Esophagus squamous epithelium (tissue), 4 donors: ENCODE measurements around the gene DSC3.

Experiments used
- CTCF ChIP-seq, 6 experiments: fragments of 450-650 bp in 4 of 6; fragments of 200-600 bp in 2 of 6; sonication (generic) in 2 of 6; IDR thresholded peaks; one replicate each; pipeline ENCODE4 v1.5.1; 2016 to 2019; ENCODE audit warnings: antibody characterized with exemption in 6 of 6, mild to moderate bottlenecking in 4 of 6, moderate library complexity in 4 of 6
- POLR2A ChIP-seq, 4 donors: fragments of 450-650 bp; IDR thresholded peaks; one replicate each; pipeline ENCODE4 v1.6.1; 2017; ENCODE audit warnings: antibody characterized with exemption in 4 of 4, mild to moderate bottlenecking in 4 of 4, moderate library complexity in 3 of 4

- TF ChIP-seq POLR2A (IDR thresholded peaks at IDR 0.05) = no peak
- no peak for TF ChIP-seq CTCF (IDR thresholded peaks at IDR 0.05)
Observed at GRCh38 chr18:31050635-31051034, 8.1 kb upstream of the DSC3 start.
